Neural cell (in vitro differentiated cells): ENCODE results near the gene NFKBIL1. TPM values are rescaled to one million over a fixed set of nuclear protein-coding genes. Genes with fewer than 3 reads are reported as not detected.

Experiments
- H2AFZ ChIP-seq: fragments of 200-600, 300-800 bp; sonication (generic), shearing (Covaris generic); 2 replicates; pipeline ENCODE4 v1.6.0; 2014; ENCODE audit warnings: low read depth, mild to moderate bottlenecking, antibody characterized with exemption, low read length, moderate library complexity
- H3F3A ChIP-seq: fragments of 200-600 bp; shearing (Covaris generic); 2 replicates; pipeline ENCODE4 v1.6.1; 2016; ENCODE audit warnings: mild to moderate bottlenecking, moderate library complexity, mixed read lengths, antibody characterized with exemption, low read length; ENCODE audit not compliant: insufficient read depth, poor library complexity, severe bottlenecking
- H3K27ac ChIP-seq: fragments of 200-600, 300-800 bp; sonication (generic), shearing (Covaris generic); 2 replicates; pipeline ENCODE4 v1.5.1; 2014; ENCODE audit warnings: mild to moderate bottlenecking, low read length, moderate library complexity
- H3K27me3 ChIP-seq: fragments of 300-800, 200-600 bp; sonication (generic), shearing (Covaris generic); 2 replicates; pipeline ENCODE4 v1.6.0; 2014; ENCODE audit warnings: mild to moderate bottlenecking, low read depth, low read length, moderate library complexity; ENCODE audit not compliant: insufficient read depth
- H3K36me3 ChIP-seq: fragments of 300-800, 200-600 bp; sonication (generic), shearing (Covaris generic); 2 replicates; pipeline ENCODE4 v1.5.1; 2014; ENCODE audit warnings: mild to moderate bottlenecking, antibody characterized with exemption, low read length, moderate library complexity; ENCODE audit not compliant: insufficient read depth
- H3K4me2 ChIP-seq: fragments of 300-800, 200-600 bp; sonication (generic), shearing (Covaris generic); 2 replicates; pipeline ENCODE4 v1.6.0; 2014; ENCODE audit warnings: mild to moderate bottlenecking, low read length
- H3K4me3 ChIP-seq: fragments of 300-800, 200-600 bp; sonication (generic), shearing (Covaris generic); 2 replicates; pipeline ENCODE4 v1.5.1; 2014; ENCODE audit warnings: mild to moderate bottlenecking, low read length, moderate library complexity
- H3K79me2 ChIP-seq: fragments of 200-600 bp; shearing (Covaris generic); replicated peaks from 2 replicates; pipeline ENCODE4 v1.6.0; 2014; ENCODE audit warnings: mild to moderate bottlenecking, low read length, moderate library complexity; ENCODE audit not compliant: insufficient read depth
- H3K9ac ChIP-seq: fragments of 300-800, 200-600 bp; sonication (generic), shearing (Covaris generic); 2 replicates; pipeline ENCODE4 v1.6.1; 2016; ENCODE audit warnings: mild to moderate bottlenecking, low read length, mixed read lengths
- H3K9me2 ChIP-seq: fragments of 200-600 bp; shearing (Covaris generic); 2 replicates; pipeline ENCODE4 v1.6.1; 2016; ENCODE audit warnings: mild to moderate bottlenecking, low read length, mixed read lengths; ENCODE audit not compliant: insufficient read depth
- H3K9me3 ChIP-seq: fragments of 200-600, 300-800 bp; sonication (generic), shearing (Covaris generic); 2 replicates; pipeline ENCODE4 v1.6.1; 2016; ENCODE audit warnings: mild to moderate bottlenecking, mixed run types, low read length, moderate library complexity, mixed read lengths
- H4K20me1 ChIP-seq: fragments of 200-600 bp; shearing (Covaris generic); 2 replicates; pipeline ENCODE4 v1.6.1; 2016; ENCODE audit warnings: mild to moderate bottlenecking, mixed run types; ENCODE audit not compliant: insufficient read depth
- CTCF ChIP-seq: fragments of 450-650 bp; IDR thresholded peaks from 2 replicates; pipeline ENCODE4 v1.5.1; 2014; ENCODE audit warnings: antibody characterized with exemption, mild to moderate bottlenecking, moderate library complexity; ENCODE audit not compliant: poor library complexity, severe bottlenecking
- EP300 ChIP-seq: fragments of 450-650 bp; conservative IDR thresholded peaks from 2 replicates; pipeline ENCODE4 v1.6.1; 2014; ENCODE audit warnings: antibody characterized with exemption, mild to moderate bottlenecking, moderate library complexity; ENCODE audit not compliant: poor library complexity, severe bottlenecking
- EZH2 ChIP-seq: fragments of 200-600, 300-800 bp; shearing (Covaris generic), sonication (generic); IDR thresholded peaks from 2 replicates; pipeline ENCODE4 v1.6.1; 2014; ENCODE audit warnings: antibody characterized with exemption, low read length, borderline replicate concordance, mild to moderate bottlenecking; ENCODE audit not compliant: insufficient read depth, poor library complexity, severe bottlenecking
- MXI1 ChIP-seq: fragments of 450-650 bp; conservative IDR thresholded peaks from 2 replicates; pipeline ENCODE4 v1.6.1; 2014; ENCODE audit warnings: antibody characterized with exemption, mild to moderate bottlenecking; ENCODE audit not compliant: poor library complexity, severe bottlenecking
- POLR2AphosphoS5 ChIP-seq: IDR thresholded peaks from 2 replicates; pipeline ENCODE4 v1.6.1; 2012
- RAD21 ChIP-seq: fragments of 450-650 bp; conservative IDR thresholded peaks from 2 replicates; pipeline ENCODE4 v1.6.1; 2014; ENCODE audit warnings: antibody characterized with exemption, mild to moderate bottlenecking, moderate library complexity
- REST ChIP-seq: IDR thresholded peaks from 2 replicates; pipeline ENCODE4 v1.6.1; 2012; ENCODE audit warnings: borderline replicate concordance
- SMC3 ChIP-seq: fragments of 450-650 bp; conservative IDR thresholded peaks from 2 replicates; pipeline ENCODE4 v1.6.1; 2014; ENCODE audit warnings: antibody characterized with exemption, mild to moderate bottlenecking, moderate library complexity; ENCODE audit not compliant: poor library complexity
- TAF1 ChIP-seq: IDR thresholded peaks from 2 replicates; pipeline ENCODE4 v1.6.1; 2012; ENCODE audit warnings: low read depth
- polyA plus RNA-seq: library from polyadenylated mRNA; depleted of rRNA; stranded (reverse); fragments of >200 nt; gene quantifications from 2 replicates; pipeline ENCODE4 v1.2.3, GENCODE V29; 2014

Gene NFKBIL1
- polyA plus RNA-seq, 1 donor from 2014 or later, result 88.7 TPM

- no peaks in the 10 kb centered on the region for H3F3A ChIP-seq
- H3K9ac ChIP-seq, result no peak overlapping the region
- H2AFZ ChIP-seq, result no peak overlapping the region
- TF ChIP-seq MXI1, result no peak
- TF ChIP-seq TAF1, result no peak
- no peak for TF ChIP-seq REST
- no peak for TF ChIP-seq RAD21
- TF ChIP-seq EP300, result no peak
- TF ChIP-seq SMC3, result no peak
- TF ChIP-seq CTCF, result no peak
- no peak for TF ChIP-seq EZH2
- TF ChIP-seq POLR2AphosphoS5, result no peak
- H3K4me3 ChIP-seq, result no peak overlapping the region
- no peak overlapping the region for H3K4me2 ChIP-seq
- H3K9me3 ChIP-seq, result no peaks in the 10 kb centered on the region
- H3K79me2 ChIP-seq, result no peaks in the 10 kb centered on the region
- H3K27me3 ChIP-seq, result no peaks in the 10 kb centered on the region
- no peaks in the 10 kb centered on the region for H3K9me2 ChIP-seq
- no peaks in the 10 kb centered on the region for H3K36me3 ChIP-seq
- no peak overlapping the region for H3K27ac ChIP-seq
- no peaks in the 10 kb centered on the region for H4K20me1 ChIP-seq
Measured at GRCh38 chr6:31513456-31514165, 33.8 kb upstream of the NFKBIL1 start.

- Histone ChIP-seq H3K27me3 (no peaks in the 10 kb centered on the region), H4K20me1 (no peaks in the 10 kb centered on the region), H3F3A (no peaks in the 10 kb centered on the region), H3K9me3 (no peaks in the 10 kb centered on the region), H3K4me3 (no peak overlapping the region), H3K36me3 (no peaks in the 10 kb centered on the region), H3K79me2 (no peaks in the 10 kb centered on the region), H3K9me2 (no peaks in the 10 kb centered on the region), H3K9ac (no peak overlapping the region), H3K27ac (no peak overlapping the region), H3K4me2 (no peak overlapping the region), H2AFZ (no peak overlapping the region)
- TF ChIP-seq CTCF (no peak), POLR2AphosphoS5 (no peak), EZH2 (no peak), REST (no peak), EP300 (no peak), RAD21 (no peak), MXI1 (no peak), SMC3 (no peak), TAF1 (no peak)
Measured at GRCh38 chr6:31521835-31522234, 25.6 kb upstream of the NFKBIL1 start.
